Astrocyte of the spinal cord (primary cell): ENCODE results near the gene LOXL3.
A peak's percentile ranks its signal among the peaks of the same experiment; 100 is the strongest.

Experiments used
- DNase-seq: peaks from one replicate; pipeline ENCODE4 v3.0.0; 2011; ENCODE audit warnings: low read depth, low spot score
- H3K4me3 ChIP-seq: 2 replicates; pipeline ENCODE4 v1.5.1; 2011; ENCODE audit warnings: low read depth, mild to moderate bottlenecking, low read length, moderate library complexity
- CTCF ChIP-seq: IDR thresholded peaks from 2 replicates; pipeline ENCODE4 v1.5.1; 2012; ENCODE audit warnings: low read depth, mild to moderate bottlenecking, low read length, inconsistent platforms
- in situ Hi-C: cut with HindIII; loops from 2 replicates; pipeline ENCODE4 v1.10.0; 2017; ENCODE audit warnings: low sequenced_read_pairs

LOXL3 gene

GRCh38 chr2:74593826-74594772, 40.4 kb upstream of the LOXL3 start:
- H3K4me3 ChIP-seq: no peak overlapping the region
- no peak for TF ChIP-seq CTCF
- in situ Hi-C loops: no loop called here
- DNase-seq: no peak

- H3K4me3 ChIP-seq: no peak overlapping the region
- TF ChIP-seq CTCF: no peak
- DNase-seq: no peak
- in situ Hi-C loops: no loop called here
Observed at GRCh38 chr2:74588664-74589063, 34.9 kb upstream of the LOXL3 start.

GRCh38 chr2:74587664-74588277, 34.0 kb upstream of the LOXL3 start:
- in situ Hi-C loops: no loop called here
- H3K4me3 ChIP-seq: no peak overlapping the region
- peak; percentile 70 for TF ChIP-seq CTCF
- DNase-seq: peak; percentile 76

- peak; percentile 6 for TF ChIP-seq CTCF
- no peak for DNase-seq
- in situ Hi-C loops: no loop called here
- H3K4me3 ChIP-seq: no peak overlapping the region
Observed at GRCh38 chr2:74585406-74586185, 31.9 kb upstream of the LOXL3 start.

GRCh38 chr2:74584088-74584645, 30.4 kb upstream of the LOXL3 start:
- no peak overlapping the region for H3K4me3 ChIP-seq
- in situ Hi-C loops: no loop called here
- peak; percentile 39 for DNase-seq
- no peak for TF ChIP-seq CTCF

GRCh38 chr2:74583504-74583903, 29.8 kb upstream of the LOXL3 start:
- no peak overlapping the region for H3K4me3 ChIP-seq
- in situ Hi-C loops: no loop called here
- peak; percentile 60 for DNase-seq
- no peak for TF ChIP-seq CTCF
